Measurements from ENCODE around the gene CST1.

Gene CST1

GRCh38 chr20:23702021-23702420, 48.7 kb downstream of the CST1 start:
- no peak for DNase-seq (ENCODE audit: low spot score)

GRCh38 chr20:23700931-23701330, 49.8 kb downstream of the CST1 start:
- DNase-seq (ENCODE audit: low spot score), result peak; percentile 15

- DNase-seq (ENCODE audit: low spot score), result no peak
These were observed 52.8 kb downstream of the CST1 start for GRCh38 chr20:23697947-23698346.
